Measurements from ENCODE around the gene COCH. TPM values are rescaled to one million over a fixed set of nuclear protein-coding genes. Genes with fewer than 3 reads are reported as not detected.

The COCH gene
- total and polyA plus RNA-seq, 8 donors, result 0.55 to 2.0 (median 1.4) TPM

- H3K27me3 ChIP-seq, result no peaks in the 10 kb centered on the region
- TF ChIP-seq CTCF (IDR thresholded peaks at IDR 0.05), result no peak
- ATAC-seq, result no peak
- no peak for DNase-seq
- H3K9me3 ChIP-seq, result no peaks in the 10 kb centered on the region
- peaks cover 0 to 8% of the 10 kb centered on the region in 2 donors for H3K4me1 ChIP-seq
- H3K27ac ChIP-seq, result no peak overlapping the region
- no peaks in the 10 kb centered on the region for H3K36me3 ChIP-seq
- no peak overlapping the region for H3K4me3 ChIP-seq
- intact Hi-C loops (cut with DNase I), result no loop called here
Observed at GRCh38 chr14:30849983-30850382, 24.4 kb upstream of the COCH start.

- Histone ChIP-seq H3K27ac (no peak overlapping the region), H3K9me3 (no peaks in the 10 kb centered on the region), H3K4me1 (peaks cover 0 to 3% of the 10 kb centered on the region in 2 donors), H3K36me3 (no peaks in the 10 kb centered on the region), H3K27me3 (no peaks in the 10 kb centered on the region), H3K4me3 (no peak overlapping the region)
- TF ChIP-seq CTCF (IDR thresholded peaks at IDR 0.05), result no peak
- intact Hi-C loops (cut with DNase I), result no loop called here
- no peak for DNase-seq
- no peak for ATAC-seq
Observed at GRCh38 chr14:30853946-30854345, 20.4 kb upstream of the COCH start.

DNA sequence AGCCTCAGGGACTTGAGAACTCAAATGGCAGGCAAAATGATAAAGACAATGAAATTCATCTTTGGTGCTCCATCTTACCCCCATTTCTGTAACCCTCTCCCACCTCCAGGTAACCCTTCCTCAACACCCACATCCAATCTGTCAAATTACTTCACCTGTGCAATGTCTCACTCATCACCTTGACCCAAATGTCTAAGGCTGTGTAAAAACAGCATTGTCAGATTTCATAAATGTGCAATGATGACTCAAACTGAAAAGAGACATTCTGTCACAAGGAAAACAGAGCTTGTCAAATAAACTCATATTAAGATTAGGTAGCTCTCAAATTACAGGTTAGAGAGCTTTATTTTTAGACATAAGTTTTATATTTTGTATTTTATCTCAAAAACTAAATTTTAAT, 19.9 kb upstream of the COCH start:
- Histone ChIP-seq H3K4me3 (no peak overlapping the region), H3K27me3 (no peaks in the 10 kb centered on the region), H3K9me3 (no peaks in the 10 kb centered on the region), H3K4me1 (no peaks in the 10 kb centered on the region), H3K36me3 (no peaks in the 10 kb centered on the region), H3K27ac (no peak overlapping the region)
- DNase-seq (no peak), ATAC-seq (no peak)
- no peak for TF ChIP-seq CTCF (IDR thresholded peaks at IDR 0.05)
- intact Hi-C loops (cut with DNase I), result no loop called here

GRCh38 chr14:30855345-30856037, 18.9 kb upstream of the COCH start:
- H3K36me3 ChIP-seq, result no peaks in the 10 kb centered on the region
- ATAC-seq (no peak), DNase-seq (no peak)
- TF ChIP-seq CTCF (IDR thresholded peaks at IDR 0.05), result no peak
- H3K27ac ChIP-seq, result no peak overlapping the region
- H3K9me3 ChIP-seq, result no peaks in the 10 kb centered on the region
- intact Hi-C loops (cut with DNase I), result no loop called here
- H3K4me1 ChIP-seq, result no peaks in the 10 kb centered on the region
- no peak overlapping the region for H3K4me3 ChIP-seq
- H3K27me3 ChIP-seq, result no peaks in the 10 kb centered on the region

- Histone ChIP-seq H3K4me3 (no peak overlapping the region), H3K36me3 (no peaks in the 10 kb centered on the region), H3K27me3 (peaks cover 0 to 6% of the 10 kb centered on the region in 2 donors), H3K4me1 (peaks cover 0 to 6% of the 10 kb centered on the region in 2 donors), H3K9me3 (no peaks in the 10 kb centered on the region), H3K27ac (no peak overlapping the region)
- DNase-seq, result no peak
- ATAC-seq, result no peak
- TF ChIP-seq CTCF (IDR thresholded peaks at IDR 0.05), result no peak
- intact Hi-C loops (cut with DNase I), result no loop called here
Observed at GRCh38 chr14:30861200-30861599, 13.2 kb upstream of the COCH start.
